ENCODE results near the gene RAB44.
"Not testable (repeated sequence)": the region's sequence is repeated elsewhere in the genome, so short reads cannot be mapped to it uniquely, and the experiment has no call there.

The RAB44 gene

DNA sequence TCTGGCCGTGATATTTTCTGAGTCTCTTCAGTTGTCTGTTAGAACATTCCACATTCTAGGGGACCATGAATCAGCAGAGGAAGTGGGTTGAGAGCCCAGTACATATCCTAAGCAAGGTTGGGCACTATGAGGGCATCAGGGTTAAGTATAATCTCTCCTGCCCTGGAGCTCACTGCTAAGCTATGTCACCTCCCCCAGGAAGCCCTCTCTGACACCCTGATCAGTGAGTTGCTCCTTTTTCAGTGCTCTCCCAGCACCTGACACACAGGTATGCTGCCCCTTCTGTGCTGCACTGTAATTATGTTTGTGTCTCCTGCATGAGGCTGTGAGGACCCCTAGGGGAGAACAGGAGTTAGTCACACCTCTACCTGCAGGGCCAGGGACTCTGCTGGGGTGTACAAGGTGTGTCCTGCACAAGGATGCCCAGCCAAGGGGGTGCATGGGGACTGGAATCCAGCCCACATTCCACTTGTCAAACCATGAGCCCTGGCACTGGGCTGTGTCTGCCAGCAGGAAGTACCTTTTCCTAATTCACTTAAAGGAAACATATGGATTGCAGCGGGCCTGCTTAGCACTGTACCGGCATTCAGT, 3.9 kb downstream of the RAB44 start:
- Histone ChIP-seq H3K9ac (ENCODE audit: low read length in 2 of 2) (no peak overlapping the region), H3K4me1 (ENCODE audit: control insufficient read depth, insufficient read depth, low read length) (no peaks in the 10 kb centered on the region), H3K27me3 (ENCODE audit: control insufficient read depth in 1 of 2, insufficient read depth in 2 of 2, low read length in 2 of 2) (no peaks in the 10 kb centered on the region), H3K27ac (ENCODE audit: low read length) (no peak overlapping the region), H3K36me3 (ENCODE audit: control insufficient read depth in 2 of 2, insufficient read depth in 2 of 2, low read length in 2 of 2) (no peaks in the 10 kb centered on the region), H3K9me3 (ENCODE audit: control insufficient read depth in 2 of 2, low read length in 2 of 2) (no peaks in the 10 kb centered on the region), H3K4me3 (ENCODE audit: low read length in 2 of 2) (no peak overlapping the region)

DNA sequence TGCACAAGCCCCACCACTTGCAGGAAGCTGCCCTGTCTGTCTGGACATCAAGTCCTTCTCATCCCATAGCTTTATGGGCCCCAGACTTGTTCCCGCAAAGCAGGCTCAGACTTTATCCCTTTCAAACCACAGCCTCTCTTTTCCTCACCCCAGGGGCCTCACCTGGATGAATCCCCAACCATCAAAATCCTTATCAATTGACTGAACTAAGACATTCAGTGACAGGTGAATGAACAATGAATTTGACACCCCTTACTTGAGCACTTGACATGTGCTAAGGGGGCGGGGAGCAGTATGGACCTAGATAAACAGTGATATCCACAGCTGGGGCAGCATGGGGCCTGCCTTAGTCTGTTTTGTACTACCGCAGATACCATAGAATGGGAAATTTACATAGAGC, 5.0 kb downstream of the RAB44 start:
- Histone ChIP-seq H3K4me1 (ENCODE audit: control insufficient read depth, insufficient read depth, low read length) (no peaks in the 10 kb centered on the region), H3K36me3 (ENCODE audit: control insufficient read depth in 2 of 2, insufficient read depth in 2 of 2, low read length in 2 of 2) (no peaks in the 10 kb centered on the region), H3K27me3 (ENCODE audit: control insufficient read depth in 1 of 2, insufficient read depth in 2 of 2, low read length in 2 of 2) (no peaks in the 10 kb centered on the region), H3K27ac (ENCODE audit: low read length) (no peak overlapping the region), H3K4me3 (ENCODE audit: low read length in 2 of 2) (no peak overlapping the region), H3K9me3 (ENCODE audit: control insufficient read depth in 2 of 2, low read length in 2 of 2) (no peaks in the 10 kb centered on the region), H3K9ac (ENCODE audit: low read length in 2 of 2) (no peak overlapping the region)

DNA sequence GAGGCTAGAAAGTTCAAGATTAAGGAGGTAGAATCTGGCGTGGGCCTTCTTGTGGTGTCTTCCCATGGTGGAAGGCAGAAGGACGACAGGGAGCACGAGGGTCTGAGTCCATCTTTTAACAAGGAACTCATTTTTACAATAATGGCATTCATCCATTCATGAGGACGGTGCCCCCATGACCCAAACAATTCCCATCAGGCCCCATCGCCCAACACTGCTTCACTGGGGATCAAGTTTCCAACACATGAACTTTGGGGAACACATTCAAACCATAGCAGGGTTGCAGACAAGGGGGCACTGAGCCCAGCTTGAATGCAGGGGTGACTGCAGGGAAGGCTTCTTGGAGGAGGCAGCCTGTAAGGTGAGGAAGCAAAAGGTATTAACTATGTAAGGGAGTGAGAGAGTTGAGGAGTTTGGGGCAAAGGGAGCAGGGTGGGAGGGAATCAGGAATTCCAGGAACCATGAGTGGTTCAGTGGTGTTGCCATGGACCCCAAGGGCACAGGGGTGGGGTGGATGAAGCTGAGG, 5.5 kb downstream of the RAB44 start:
- no peaks in the 10 kb centered on the region for H3K4me1 ChIP-seq (ENCODE audit: control insufficient read depth, insufficient read depth, low read length)
- no peak overlapping the region for H3K4me3 ChIP-seq (ENCODE audit: low read length in 2 of 2)
- no peaks in the 10 kb centered on the region for H3K9me3 ChIP-seq (ENCODE audit: control insufficient read depth in 2 of 2, low read length in 2 of 2)
- H3K36me3 ChIP-seq (ENCODE audit: control insufficient read depth in 2 of 2, insufficient read depth in 2 of 2, low read length in 2 of 2): no peaks in the 10 kb centered on the region
- no peak overlapping the region for H3K27ac ChIP-seq (ENCODE audit: low read length)
- no peak overlapping the region for H3K9ac ChIP-seq (ENCODE audit: low read length in 2 of 2)
- no peaks in the 10 kb centered on the region for H3K27me3 ChIP-seq (ENCODE audit: control insufficient read depth in 1 of 2, insufficient read depth in 2 of 2, low read length in 2 of 2)

DNA sequence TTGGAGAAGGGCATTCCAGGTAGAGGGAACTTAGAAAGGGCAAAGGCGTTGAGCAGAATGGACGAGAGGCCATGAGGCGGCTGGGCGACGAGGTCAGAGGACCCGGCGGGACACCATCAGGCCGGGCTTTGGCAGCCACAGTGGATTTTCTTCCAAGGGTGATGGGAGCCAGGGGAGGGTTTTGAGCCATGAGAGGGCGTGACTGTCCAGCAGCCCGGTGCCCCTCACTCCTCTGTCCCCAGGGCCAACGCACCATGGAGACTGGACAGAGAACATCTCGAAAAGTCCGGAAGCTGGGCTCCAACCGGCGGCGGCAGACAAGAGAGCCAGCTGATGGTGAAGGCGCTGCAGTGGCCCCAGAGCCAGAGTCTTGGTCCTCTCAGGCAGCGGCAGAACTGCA, 6.4 kb downstream of the RAB44 start:
- no peak overlapping the region for H3K4me3 ChIP-seq (ENCODE audit: low read length in 2 of 2)
- no peaks in the 10 kb centered on the region for H3K9me3 ChIP-seq (ENCODE audit: control insufficient read depth in 2 of 2, low read length in 2 of 2)

DNA sequence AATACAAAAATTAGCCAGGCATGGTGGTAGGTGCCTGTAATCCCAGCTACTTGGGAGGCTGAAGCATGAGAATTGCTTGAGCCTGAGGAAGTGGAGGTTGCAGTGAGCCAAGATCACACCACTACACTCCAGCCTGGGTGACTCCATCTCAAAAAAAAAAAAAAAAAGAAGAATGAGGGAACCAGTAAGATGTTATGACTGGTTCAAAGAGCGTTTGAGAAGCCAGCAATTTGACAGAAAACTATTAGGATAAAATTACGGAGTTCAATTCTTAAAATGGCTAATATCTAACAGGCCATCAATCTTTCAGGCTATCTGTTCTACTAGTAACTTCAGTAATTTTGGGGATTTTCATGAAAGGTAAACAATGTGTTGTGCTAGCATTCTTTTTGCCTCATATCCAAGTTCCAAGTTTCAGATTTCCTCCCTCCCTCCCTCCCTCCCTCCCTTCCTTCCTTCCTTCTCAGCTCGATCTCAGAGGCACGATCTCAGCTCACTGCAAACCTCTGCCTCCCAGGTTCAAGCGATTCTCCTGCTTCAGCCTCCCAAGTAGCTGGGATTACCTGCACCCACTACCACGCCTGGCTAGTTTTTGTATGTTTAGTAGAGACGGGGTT, 7.4 kb downstream of the RAB44 start:
- H3K27me3 ChIP-seq (ENCODE audit: control insufficient read depth in 1 of 2, insufficient read depth in 2 of 2, low read length in 2 of 2); H3K4me1 ChIP-seq (ENCODE audit: control insufficient read depth, insufficient read depth, low read length); H3K9ac ChIP-seq (ENCODE audit: low read length in 2 of 2); H3K9me3 ChIP-seq (ENCODE audit: control insufficient read depth in 2 of 2, low read length in 2 of 2); H3K36me3 ChIP-seq (ENCODE audit: control insufficient read depth in 2 of 2, insufficient read depth in 2 of 2, low read length in 2 of 2); H3K27ac ChIP-seq (ENCODE audit: low read length); H3K4me3 ChIP-seq (ENCODE audit: low read length in 2 of 2): not testable (repeated sequence)

More for the DNA sequence above, 6.4 kb downstream of the RAB44 start:
- no peaks in the 10 kb centered on the region for H3K36me3 ChIP-seq (ENCODE audit: control insufficient read depth in 2 of 2, insufficient read depth in 2 of 2, low read length in 2 of 2)
- no peak overlapping the region for H3K27ac ChIP-seq (ENCODE audit: low read length)
- H3K4me1 ChIP-seq (ENCODE audit: control insufficient read depth, insufficient read depth, low read length): no peaks in the 10 kb centered on the region
- H3K9ac ChIP-seq (ENCODE audit: low read length in 2 of 2): no peak overlapping the region
- no peaks in the 10 kb centered on the region for H3K27me3 ChIP-seq (ENCODE audit: control insufficient read depth in 1 of 2, insufficient read depth in 2 of 2, low read length in 2 of 2)

DNA sequence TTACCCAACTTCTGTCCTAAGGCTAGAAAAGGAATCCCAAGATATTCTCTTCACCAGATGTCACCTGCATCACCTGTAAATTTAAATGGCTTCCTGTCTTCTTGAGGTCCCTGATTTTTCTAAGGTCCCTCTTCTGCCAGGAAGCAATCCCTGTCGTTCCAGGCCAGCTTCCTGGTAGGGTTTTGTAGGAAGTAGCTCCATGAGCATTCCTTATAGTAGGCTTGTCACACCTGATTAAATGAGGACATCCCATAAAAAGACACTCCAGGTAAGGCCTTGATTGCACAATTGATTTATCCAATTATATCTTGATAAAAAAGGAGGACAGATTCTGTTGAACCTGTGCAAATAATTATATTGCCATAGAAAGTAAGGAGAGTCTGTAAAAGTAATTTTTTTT, 8.7 kb downstream of the RAB44 start:
- H3K36me3 ChIP-seq (ENCODE audit: control insufficient read depth in 2 of 2, insufficient read depth in 2 of 2, low read length in 2 of 2): no peaks in the 10 kb centered on the region

DNA sequence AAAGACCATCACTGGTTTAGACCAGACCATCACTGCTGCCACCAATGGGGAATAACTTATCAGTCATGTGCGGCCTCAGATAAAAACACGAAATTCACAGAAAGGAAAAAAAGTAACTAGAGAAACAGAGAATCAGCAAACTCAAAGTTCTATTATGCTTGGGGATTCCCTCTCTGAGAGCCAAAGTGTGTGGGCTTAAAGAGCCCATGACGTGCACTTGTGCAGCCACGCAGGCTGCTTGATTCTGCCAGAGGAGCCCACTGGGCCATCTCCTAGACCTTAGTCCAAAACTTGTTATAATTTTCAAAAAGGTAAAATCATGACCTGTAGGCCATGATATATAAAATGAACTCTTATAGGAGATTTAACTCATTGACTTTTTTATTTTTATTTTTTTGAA, 15.2 kb downstream of the RAB44 start:
- H3K27ac ChIP-seq (ENCODE audit: low read length): no peak overlapping the region
- no peak overlapping the region for H3K9ac ChIP-seq (ENCODE audit: low read length in 2 of 2)
- no peaks in the 10 kb centered on the region for H3K9me3 ChIP-seq (ENCODE audit: control insufficient read depth in 2 of 2, low read length in 2 of 2)
- no peaks in the 10 kb centered on the region for H3K4me1 ChIP-seq (ENCODE audit: control insufficient read depth, insufficient read depth, low read length)
- no peaks in the 10 kb centered on the region for H3K27me3 ChIP-seq (ENCODE audit: control insufficient read depth in 1 of 2, insufficient read depth in 2 of 2, low read length in 2 of 2)
- H3K36me3 ChIP-seq (ENCODE audit: control insufficient read depth in 2 of 2, insufficient read depth in 2 of 2, low read length in 2 of 2): no peaks in the 10 kb centered on the region
- no peak overlapping the region for H3K4me3 ChIP-seq (ENCODE audit: low read length in 2 of 2)

More for the DNA sequence above, 8.7 kb downstream of the RAB44 start:
- no peaks in the 10 kb centered on the region for H3K4me1 ChIP-seq (ENCODE audit: control insufficient read depth, insufficient read depth, low read length)
- H3K27ac ChIP-seq (ENCODE audit: low read length): no peak overlapping the region
- H3K27me3 ChIP-seq (ENCODE audit: control insufficient read depth in 1 of 2, insufficient read depth in 2 of 2, low read length in 2 of 2): no peaks in the 10 kb centered on the region
- no peak overlapping the region for H3K9ac ChIP-seq (ENCODE audit: low read length in 2 of 2)
- no peak overlapping the region for H3K4me3 ChIP-seq (ENCODE audit: low read length in 2 of 2)
- H3K9me3 ChIP-seq (ENCODE audit: control insufficient read depth in 2 of 2, low read length in 2 of 2): no peaks in the 10 kb centered on the region

DNA sequence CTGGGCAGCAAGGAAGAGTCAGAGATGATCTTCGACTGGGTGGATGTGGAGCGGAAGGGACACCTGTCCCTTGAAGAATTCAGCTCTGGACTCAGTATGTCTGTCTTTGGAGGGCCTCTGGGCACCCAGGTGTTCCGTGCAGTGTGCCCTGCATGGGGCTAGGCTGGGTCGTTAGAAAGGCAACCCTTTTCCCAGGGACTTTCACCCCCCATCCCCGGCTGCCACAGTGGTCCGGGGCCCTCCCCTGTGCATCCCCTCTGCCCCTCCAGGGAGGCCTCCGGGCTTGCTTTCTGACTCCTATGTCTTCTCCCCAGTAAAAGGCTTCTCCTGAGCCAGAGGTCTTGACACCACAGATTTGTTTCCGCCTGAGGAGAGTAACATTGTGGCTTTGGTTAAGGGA, 16.2 kb downstream of the RAB44 start:
- Histone ChIP-seq H3K9me3 (ENCODE audit: control insufficient read depth in 2 of 2, low read length in 2 of 2) (no peaks in the 10 kb centered on the region), H3K4me3 (ENCODE audit: low read length in 2 of 2) (no peak overlapping the region), H3K27ac (ENCODE audit: low read length) (no peak overlapping the region), H3K9ac (ENCODE audit: low read length in 2 of 2) (no peak overlapping the region), H3K27me3 (ENCODE audit: control insufficient read depth in 1 of 2, insufficient read depth in 2 of 2, low read length in 2 of 2) (no peaks in the 10 kb centered on the region), H3K36me3 (ENCODE audit: control insufficient read depth in 2 of 2, insufficient read depth in 2 of 2, low read length in 2 of 2) (no peaks in the 10 kb centered on the region), H3K4me1 (ENCODE audit: control insufficient read depth, insufficient read depth, low read length) (no peaks in the 10 kb centered on the region)

DNA sequence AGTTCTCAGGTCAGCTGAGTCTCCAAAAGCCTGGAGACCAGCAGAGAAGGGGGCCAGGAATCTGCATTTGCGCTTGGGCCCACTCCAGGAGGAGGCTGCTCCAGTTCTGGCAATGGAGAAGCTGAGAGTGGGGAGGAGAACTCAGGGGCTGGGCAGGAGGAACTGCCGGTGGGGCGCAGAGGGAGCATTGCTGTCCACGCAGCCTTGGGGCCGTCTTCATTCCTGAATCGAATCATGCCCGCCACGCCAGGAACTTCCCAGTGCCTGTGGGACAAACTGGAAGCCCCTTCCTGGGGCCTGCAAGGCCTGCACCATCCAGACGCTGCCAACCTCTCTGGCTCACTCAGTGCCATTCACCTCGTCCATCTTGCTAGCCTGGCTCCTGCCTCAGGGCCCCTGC, 16.9 kb downstream of the RAB44 start:
- H3K4me1 ChIP-seq (ENCODE audit: control insufficient read depth, insufficient read depth, low read length): no peaks in the 10 kb centered on the region
- no peak overlapping the region for H3K27ac ChIP-seq (ENCODE audit: low read length)
- no peak overlapping the region for H3K4me3 ChIP-seq (ENCODE audit: low read length in 2 of 2)
- H3K9ac ChIP-seq (ENCODE audit: low read length in 2 of 2): no peak overlapping the region
- H3K27me3 ChIP-seq (ENCODE audit: control insufficient read depth in 1 of 2, insufficient read depth in 2 of 2, low read length in 2 of 2): no peaks in the 10 kb centered on the region
- no peaks in the 10 kb centered on the region for H3K9me3 ChIP-seq (ENCODE audit: control insufficient read depth in 2 of 2, low read length in 2 of 2)
- H3K36me3 ChIP-seq (ENCODE audit: control insufficient read depth in 2 of 2, insufficient read depth in 2 of 2, low read length in 2 of 2): no peaks in the 10 kb centered on the region

DNA sequence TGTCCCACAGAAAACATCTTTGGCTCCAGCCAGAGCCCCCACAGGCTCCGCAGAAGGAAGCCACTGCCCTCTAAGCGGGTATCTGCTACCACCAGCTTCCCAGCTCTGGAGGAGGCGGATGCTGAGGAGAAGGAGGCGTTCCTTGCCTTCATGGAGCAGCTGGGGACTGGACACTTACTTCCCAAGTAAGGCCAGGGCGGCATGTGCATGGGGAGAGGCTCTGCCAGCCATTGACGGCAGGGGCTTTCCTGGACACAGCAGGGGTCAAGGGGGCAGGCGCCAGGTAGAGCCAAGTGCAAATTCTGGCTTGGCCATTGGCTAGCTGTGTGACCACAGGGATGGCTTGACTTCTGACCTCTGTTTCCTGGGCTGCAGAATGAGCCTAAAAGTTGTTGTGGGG, 17.8 kb downstream of the RAB44 start:
- no peaks in the 10 kb centered on the region for H3K36me3 ChIP-seq (ENCODE audit: control insufficient read depth in 2 of 2, insufficient read depth in 2 of 2, low read length in 2 of 2)
- no peaks in the 10 kb centered on the region for H3K4me1 ChIP-seq (ENCODE audit: control insufficient read depth, insufficient read depth, low read length)
- H3K27ac ChIP-seq (ENCODE audit: low read length): no peak overlapping the region
- no peaks in the 10 kb centered on the region for H3K9me3 ChIP-seq (ENCODE audit: control insufficient read depth in 2 of 2, low read length in 2 of 2)
- no peak overlapping the region for H3K4me3 ChIP-seq (ENCODE audit: low read length in 2 of 2)
- H3K9ac ChIP-seq (ENCODE audit: low read length in 2 of 2): no peak overlapping the region
- no peaks in the 10 kb centered on the region for H3K27me3 ChIP-seq (ENCODE audit: control insufficient read depth in 1 of 2, insufficient read depth in 2 of 2, low read length in 2 of 2)

DNA sequence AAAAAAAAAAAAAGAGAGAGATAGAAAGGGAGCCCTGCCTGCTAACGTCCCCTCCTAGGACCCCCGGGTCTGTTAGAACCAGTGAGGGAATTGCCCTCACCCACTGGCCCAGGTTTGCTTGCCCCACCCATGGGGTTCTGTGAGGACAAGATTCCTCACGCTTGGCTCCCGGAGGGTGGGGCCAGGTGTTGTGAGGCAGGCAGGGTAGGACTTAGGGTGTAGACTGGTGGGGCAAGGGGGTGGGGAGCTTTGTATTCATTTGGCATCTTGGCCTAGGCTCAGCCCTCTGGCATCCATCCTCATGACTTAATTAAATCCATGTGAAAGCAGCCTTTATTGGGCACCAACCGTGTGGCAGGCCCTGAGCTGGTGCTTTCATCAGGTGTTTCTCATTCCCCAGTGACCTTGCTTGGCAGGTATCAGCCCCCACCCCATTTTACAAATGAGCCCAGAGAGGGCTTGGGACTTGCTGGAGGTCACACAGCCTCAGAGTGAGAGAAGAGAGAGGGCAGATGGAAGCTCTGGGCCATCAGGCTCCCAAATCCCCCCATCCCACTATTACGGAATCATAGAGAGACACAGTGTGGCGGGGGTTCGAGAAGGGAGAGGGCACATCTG, 19.0 kb downstream of the RAB44 start:
- Histone ChIP-seq H3K36me3 (ENCODE audit: control insufficient read depth in 2 of 2, insufficient read depth in 2 of 2, low read length in 2 of 2) (no peaks in the 10 kb centered on the region), H3K9ac (ENCODE audit: low read length in 2 of 2) (no peak overlapping the region), H3K27ac (ENCODE audit: low read length) (no peak overlapping the region), H3K4me1 (ENCODE audit: control insufficient read depth, insufficient read depth, low read length) (no peaks in the 10 kb centered on the region), H3K27me3 (ENCODE audit: control insufficient read depth in 1 of 2, insufficient read depth in 2 of 2, low read length in 2 of 2) (peaks cover 0 to 2% of the 10 kb centered on the region in 2 donors), H3K9me3 (ENCODE audit: control insufficient read depth in 2 of 2, low read length in 2 of 2) (no peaks in the 10 kb centered on the region), H3K4me3 (ENCODE audit: low read length in 2 of 2) (no peak overlapping the region)
